Epithelial cell of proximal tubule (primary cell): ENCODE results near the gene COG2. TPM values are rescaled to one million over a fixed set of nuclear protein-coding genes. Genes with fewer than 3 reads are reported as not detected.

Source experiments
- DNase-seq: peaks from one replicate; pipeline ENCODE4 v3.0.0-alpha.2; 2011; ENCODE audit warnings: low read depth
- H3K4me3 ChIP-seq: 2 replicates; pipeline ENCODE4 v1.5.1; 2011; ENCODE audit warnings: low read depth, mild to moderate bottlenecking, low read length
- total RNA-seq: library from RNA; depleted of rRNA; stranded (reverse); fragments of >200 nt; gene quantifications from 2 replicates; pipeline ENCODE4 v1.2.3, GENCODE V29; 2015
- TF ChIP-seq, protein P1 (sequence below): conservative IDR thresholded peaks from 2 replicates; pipeline ENCODE4 v1.5.1; 2012; ENCODE audit warnings: low read depth, mild to moderate bottlenecking, low read length

Gene COG2
- total RNA-seq, 1 donor from 2014 or later = 17.2 TPM

DNA sequence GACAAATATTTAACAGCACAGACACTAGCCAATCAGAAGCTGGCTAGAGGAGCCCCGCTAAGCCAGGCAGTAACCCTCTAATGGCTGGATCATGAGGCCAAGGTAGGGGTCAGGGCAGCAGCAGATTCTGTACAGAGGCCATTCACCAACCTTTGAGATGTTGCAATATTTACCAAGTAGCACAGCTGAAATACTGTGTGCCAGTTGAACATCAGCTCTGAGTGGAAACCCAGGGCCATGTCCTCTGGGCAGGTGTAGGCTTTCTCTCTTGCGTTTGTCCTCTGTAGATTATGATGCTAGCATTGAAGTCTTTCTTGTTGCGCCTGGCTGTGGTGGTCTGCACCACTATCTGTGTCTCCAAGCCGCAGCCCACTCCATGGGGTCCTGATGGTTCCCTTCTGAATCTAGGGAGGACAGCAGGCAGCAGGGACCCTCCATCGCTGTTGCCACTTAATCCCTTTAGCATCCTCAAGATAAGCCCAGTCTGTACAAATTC, 2.5 kb upstream of the COG2 start:
- TF ChIP-seq, protein P1, sequence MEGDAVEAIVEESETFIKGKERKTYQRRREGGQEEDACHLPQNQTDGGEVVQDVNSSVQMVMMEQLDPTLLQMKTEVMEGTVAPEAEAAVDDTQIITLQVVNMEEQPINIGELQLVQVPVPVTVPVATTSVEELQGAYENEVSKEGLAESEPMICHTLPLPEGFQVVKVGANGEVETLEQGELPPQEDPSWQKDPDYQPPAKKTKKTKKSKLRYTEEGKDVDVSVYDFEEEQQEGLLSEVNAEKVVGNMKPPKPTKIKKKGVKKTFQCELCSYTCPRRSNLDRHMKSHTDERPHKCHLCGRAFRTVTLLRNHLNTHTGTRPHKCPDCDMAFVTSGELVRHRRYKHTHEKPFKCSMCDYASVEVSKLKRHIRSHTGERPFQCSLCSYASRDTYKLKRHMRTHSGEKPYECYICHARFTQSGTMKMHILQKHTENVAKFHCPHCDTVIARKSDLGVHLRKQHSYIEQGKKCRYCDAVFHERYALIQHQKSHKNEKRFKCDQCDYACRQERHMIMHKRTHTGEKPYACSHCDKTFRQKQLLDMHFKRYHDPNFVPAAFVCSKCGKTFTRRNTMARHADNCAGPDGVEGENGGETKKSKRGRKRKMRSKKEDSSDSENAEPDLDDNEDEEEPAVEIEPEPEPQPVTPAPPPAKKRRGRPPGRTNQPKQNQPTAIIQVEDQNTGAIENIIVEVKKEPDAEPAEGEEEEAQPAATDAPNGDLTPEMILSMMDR = no peak
- no peak for DNase-seq
- no peak overlapping the region for H3K4me3 ChIP-seq

DNA sequence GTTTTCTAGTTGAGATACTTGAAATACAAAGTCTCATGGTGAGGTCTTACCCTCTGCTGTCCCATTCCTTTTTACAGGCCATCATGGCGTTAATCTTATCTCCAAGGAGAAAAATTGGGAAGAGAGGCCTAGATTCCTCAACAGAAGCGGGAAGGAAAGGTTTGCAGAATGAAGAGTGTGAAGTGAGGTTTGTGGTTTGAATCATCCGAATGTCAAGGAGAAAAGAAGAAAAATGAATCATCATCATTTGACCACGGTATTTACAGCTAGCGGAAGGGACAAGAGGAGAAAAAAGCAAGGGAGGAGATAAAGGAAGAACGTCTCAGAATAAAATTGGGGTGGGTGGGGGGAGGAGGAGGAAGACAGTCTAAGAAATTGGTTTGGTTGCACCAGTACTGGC, 935 bp upstream of the COG2 start:
- TF ChIP-seq, protein P1 = no peak
- DNase-seq = no peak
- H3K4me3 ChIP-seq = no peak overlapping the region

DNA sequence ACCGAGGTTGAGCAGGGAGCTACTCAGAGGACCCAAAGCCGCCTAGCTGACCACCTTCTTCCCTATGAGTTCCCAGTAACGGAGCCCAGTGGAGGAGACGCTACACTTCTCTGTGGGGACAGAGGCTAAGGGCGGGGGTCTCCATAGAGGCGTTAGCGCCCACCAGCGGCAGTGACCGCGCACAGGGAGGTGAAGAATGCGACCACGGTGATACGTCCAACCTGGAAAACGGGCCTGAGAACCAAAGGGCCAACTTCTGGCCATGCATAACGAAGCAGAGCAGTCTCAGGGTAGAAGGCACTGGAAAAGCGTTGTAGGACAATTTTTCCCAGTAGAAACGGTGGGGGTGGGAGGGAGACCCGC, 400 bp upstream of the COG2 start:
- no peak for DNase-seq
- TF ChIP-seq, protein P1 = no peak
- peak overlapping the region; percentile 91 for H3K4me3 ChIP-seq

DNA sequence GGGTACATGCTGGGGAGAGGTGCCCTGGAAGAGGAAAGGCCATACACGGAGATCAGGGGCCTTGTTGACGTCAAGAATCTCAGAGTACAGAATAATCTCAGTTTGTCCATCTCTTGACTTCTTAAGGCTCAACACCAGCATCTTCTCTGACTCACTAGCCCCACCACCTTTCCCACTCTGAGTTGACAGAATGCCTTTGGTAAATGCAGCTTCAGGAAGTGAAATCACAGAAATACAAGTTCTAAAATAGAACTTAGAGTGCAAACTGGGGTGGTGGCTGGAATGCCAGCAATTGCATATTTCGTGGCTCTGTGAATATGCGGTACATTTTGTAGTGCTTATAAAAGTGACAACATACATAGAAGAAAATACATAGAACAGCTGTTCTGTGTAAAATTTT, 1.6 kb downstream of the COG2 start:
- TF ChIP-seq, protein P1 = no peak
- DNase-seq = no peak
- no peak overlapping the region for H3K4me3 ChIP-seq

DNA sequence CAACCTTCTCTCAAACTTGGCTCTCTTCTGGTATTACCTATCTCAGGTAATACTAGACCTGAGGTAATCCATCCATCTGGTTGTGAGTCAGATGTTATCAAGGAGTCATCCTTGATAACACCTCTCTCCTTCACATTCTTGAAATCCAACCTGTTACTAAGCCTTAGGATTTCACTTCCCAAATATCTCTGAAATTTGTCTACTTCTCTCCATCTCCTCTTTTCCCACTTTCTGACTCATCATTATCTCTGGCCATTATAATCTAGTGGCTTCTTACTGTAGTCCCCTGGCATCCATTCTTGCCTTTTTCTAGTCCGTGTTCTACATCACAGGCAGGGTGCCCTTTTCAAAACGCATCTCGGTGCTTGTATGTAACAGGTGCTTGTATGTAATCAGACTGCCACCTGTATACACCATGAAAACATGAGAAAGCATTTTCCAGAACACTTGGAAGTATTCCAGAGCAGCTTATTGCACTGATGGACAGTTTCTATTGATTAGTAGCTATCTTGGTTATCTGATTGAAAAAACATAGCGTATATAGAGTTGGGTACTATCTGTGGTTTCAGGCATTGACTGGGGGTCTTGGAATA, 4.5 kb downstream of the COG2 start:
- H3K4me3 ChIP-seq = no peak overlapping the region
- TF ChIP-seq, protein P1 = no peak
- no peak for DNase-seq

DNA sequence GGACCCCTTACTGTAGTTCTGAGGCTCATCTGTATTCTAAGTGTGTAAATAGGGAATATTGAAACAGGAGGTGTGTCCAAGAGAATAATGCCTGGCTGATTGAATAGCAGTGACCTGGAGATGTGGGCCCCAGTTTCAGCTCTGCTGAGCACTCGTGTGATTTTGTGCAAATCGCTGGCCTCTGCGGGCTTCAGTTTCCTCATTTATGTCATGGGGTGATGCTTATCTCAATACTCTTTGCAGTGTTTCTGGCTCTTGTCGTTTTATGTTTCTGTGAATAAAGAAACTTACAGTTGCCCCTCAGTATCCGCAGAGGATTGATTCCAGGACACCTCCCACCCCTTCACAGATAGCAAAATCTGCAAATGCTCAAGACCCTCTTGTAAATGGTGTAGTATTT, 5.0 kb downstream of the COG2 start:
- DNase-seq = no peak
- TF ChIP-seq, protein P1 = no peak
- no peak overlapping the region for H3K4me3 ChIP-seq

DNA sequence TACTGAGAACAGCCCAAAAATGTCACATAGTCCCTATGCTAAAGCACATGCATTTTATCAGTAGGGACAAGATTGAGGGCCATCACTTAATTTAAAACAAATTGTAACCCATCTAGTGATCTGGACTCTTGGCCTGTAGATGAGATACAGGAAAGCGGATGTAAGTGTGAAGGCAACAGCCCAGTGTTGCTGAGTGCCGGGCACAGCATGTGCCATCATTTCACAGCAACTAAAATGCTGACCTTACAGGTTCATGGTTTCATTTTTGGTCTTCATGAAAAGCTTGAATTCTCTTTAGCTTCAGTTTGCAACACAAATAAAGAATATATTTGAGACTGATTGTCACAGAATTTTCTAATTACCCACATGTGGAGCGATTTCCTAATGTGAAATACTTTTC, 5.8 kb downstream of the COG2 start:
- no peak overlapping the region for H3K4me3 ChIP-seq
- DNase-seq = no peak
- TF ChIP-seq, protein P1 = no peak
